Measurements from ENCODE around the gene GJC2.

The GJC2 gene

GRCh38 chr1:228123505-228123904 is 26.2 kb upstream of the GJC2 start:
- TF ChIP-seq CTCF (IDR thresholded peaks at IDR 0.05; ENCODE audit: borderline replicate concordance, control extremely low read depth, extremely low read depth, insufficient read depth, missing control alignments) = no peak
- in situ Hi-C loops (cut with MboI; ENCODE audit: low sequenced_read_pairs, unreplicated experiment) = no loop called here
- DNase-seq (ENCODE audit: low spot score) = no peak

GRCh38 chr1:228125185-228125584 is 24.5 kb upstream of the GJC2 start:
- DNase-seq (ENCODE audit: low spot score) = no peak
- in situ Hi-C loops (cut with MboI; ENCODE audit: low sequenced_read_pairs, unreplicated experiment) = no loop called here
- no peak for TF ChIP-seq CTCF (IDR thresholded peaks at IDR 0.05; ENCODE audit: borderline replicate concordance, control extremely low read depth, extremely low read depth, insufficient read depth, missing control alignments)

- DNase-seq (ENCODE audit: low spot score) = no peak
- in situ Hi-C loops (cut with MboI; ENCODE audit: low sequenced_read_pairs, unreplicated experiment) = no loop called here
- TF ChIP-seq CTCF (IDR thresholded peaks at IDR 0.05; ENCODE audit: borderline replicate concordance, control extremely low read depth, extremely low read depth, insufficient read depth, missing control alignments) = no peak
Observed at GRCh38 chr1:228131766-228132165, 18.0 kb upstream of the GJC2 start.

GRCh38 chr1:228134591-228134990 is 15.1 kb upstream of the GJC2 start:
- DNase-seq (ENCODE audit: low spot score) = no peak
- TF ChIP-seq CTCF (IDR thresholded peaks at IDR 0.05; ENCODE audit: borderline replicate concordance, control extremely low read depth, extremely low read depth, insufficient read depth, missing control alignments) = no peak
- in situ Hi-C loops (cut with MboI; ENCODE audit: low sequenced_read_pairs, unreplicated experiment) = no loop called here

- no peak for TF ChIP-seq CTCF (IDR thresholded peaks at IDR 0.05; ENCODE audit: borderline replicate concordance, control extremely low read depth, extremely low read depth, insufficient read depth, missing control alignments)
- in situ Hi-C loops (cut with MboI; ENCODE audit: low sequenced_read_pairs, unreplicated experiment) = no loop called here
- DNase-seq (ENCODE audit: low spot score) = no peak
Observed at GRCh38 chr1:228136901-228137300, 12.8 kb upstream of the GJC2 start.

- DNase-seq (ENCODE audit: low spot score) = no peak
- TF ChIP-seq CTCF (IDR thresholded peaks at IDR 0.05; ENCODE audit: borderline replicate concordance, control extremely low read depth, extremely low read depth, insufficient read depth, missing control alignments) = no peak
- in situ Hi-C loops (cut with MboI; ENCODE audit: low sequenced_read_pairs, unreplicated experiment) = no loop called here
Observed at GRCh38 chr1:228139406-228139930, 10.3 kb upstream of the GJC2 start.

Data from GM13976 (cell line).